Amniotic stem cell (primary cell): ENCODE results near the gene STXBP2.
"Not testable (repeated sequence)": the region's sequence is repeated elsewhere in the genome, so short reads cannot be mapped to it uniquely, and the experiment has no call there.

Experiments
- DNase-seq: peaks from one replicate; lab custom pipeline; 2025; lab: John Stamatoyannopoulos, UW

Gene STXBP2

DNA sequence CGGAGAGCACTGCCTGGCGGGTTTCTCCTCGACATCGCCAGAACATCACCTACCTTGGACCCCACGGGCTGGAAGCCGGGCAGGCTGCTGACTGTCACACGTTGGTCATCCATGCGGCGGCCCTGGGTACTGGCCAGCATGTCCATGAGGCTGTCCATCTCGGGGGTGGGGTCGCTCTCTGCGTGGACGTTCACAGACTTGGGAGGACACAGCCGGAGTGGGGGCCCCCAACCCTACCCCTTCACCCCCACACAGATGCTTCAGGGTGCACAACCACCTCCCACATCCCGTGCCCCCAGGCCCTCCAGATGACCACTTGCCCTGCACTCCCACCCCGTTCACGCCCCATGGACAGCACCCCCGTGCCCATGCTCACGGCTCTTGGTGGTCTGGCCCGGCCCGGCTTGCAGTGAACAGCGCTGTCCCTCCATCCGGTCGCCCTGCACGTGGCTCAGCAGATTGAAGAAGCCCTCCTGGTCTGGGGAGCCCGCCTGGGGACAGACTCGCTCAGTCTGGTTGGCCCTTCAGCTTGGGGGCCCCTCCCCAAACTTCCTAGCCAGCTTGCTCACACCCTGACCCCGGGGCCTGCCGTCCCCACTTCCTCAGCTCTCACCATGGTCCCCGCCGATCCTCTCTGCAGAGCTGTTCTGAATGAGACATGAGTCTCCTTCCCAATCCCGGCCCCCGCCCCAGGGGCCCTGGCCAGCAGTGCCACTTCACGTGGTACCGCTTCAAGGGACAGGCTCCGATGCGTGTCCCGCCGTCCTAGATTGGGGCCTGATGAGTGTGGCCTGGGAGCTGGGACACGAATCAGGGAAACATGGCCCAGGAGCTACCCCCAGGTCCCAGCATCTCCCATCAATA, 4.3 kb upstream of the STXBP2 start:
- DNase-seq, result no peak

DNA sequence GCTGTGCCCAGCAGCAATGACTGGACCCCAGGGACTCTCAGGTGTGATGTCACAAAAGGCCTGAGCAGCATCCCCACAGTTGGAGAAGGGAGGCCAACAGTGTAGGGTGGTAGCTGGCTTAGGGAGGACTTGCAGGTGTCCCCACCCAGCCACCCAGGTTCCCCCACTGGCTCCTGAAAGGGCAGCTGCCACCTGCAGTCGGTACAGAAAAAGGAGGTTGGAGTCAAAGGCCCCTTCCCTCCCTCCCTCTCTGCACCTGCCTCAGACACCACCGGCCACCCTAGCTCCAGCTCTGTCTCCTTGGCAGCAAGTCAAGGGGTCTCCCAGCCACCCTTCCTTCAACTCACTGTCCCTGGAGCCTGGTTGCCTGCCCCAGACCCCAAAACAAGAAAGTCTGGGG, 3.2 kb upstream of the STXBP2 start, which contains the start of gene PCP2:
Gene PCP2, minus strand, starts transcription at position 22 of the 400 bp plus-strand sequence. CDS start 262 bp downstream, outside the sequence.
- DNase-seq, result no peak

DNA sequence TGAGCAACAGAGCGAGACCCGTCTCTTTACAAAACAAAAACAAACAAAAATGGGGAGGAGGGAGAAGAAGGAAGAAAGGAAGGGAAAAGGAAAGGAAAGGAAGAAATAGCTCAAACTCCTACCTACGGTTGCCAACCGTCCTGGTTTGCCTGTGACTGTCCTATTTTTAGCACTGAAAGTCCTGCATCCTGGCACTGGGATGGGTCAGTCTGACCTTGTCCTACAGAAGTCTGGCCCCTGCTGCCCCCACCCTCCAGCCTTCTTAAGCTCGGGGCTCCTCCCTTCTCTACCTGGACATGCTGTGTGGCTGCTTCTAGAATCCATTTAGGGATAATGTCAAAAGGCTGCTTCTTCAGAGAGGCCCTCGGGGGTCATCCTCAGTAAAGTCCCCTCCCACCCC, 1.2 kb upstream of the STXBP2 start:
- no peak for DNase-seq

DNA sequence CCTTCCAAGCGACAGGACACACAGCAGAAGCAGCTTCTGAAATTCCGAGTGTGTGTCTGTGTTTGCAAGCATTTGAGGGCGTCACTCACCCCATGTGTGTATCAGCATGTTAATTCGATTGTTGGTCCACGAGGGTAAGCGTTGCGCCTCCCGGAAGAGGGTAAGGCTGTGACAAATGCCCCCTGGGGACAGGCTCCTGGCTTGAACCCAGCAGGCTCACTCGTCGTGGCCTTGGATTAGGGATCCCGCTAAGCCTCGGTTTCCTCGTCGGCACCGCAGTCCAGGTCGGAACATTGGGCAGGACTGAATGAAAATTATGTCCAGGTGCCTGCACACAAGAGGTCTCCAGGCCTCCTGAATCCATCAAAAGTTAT, 606 bp upstream of the STXBP2 start:
- DNase-seq, result no peak

DNA sequence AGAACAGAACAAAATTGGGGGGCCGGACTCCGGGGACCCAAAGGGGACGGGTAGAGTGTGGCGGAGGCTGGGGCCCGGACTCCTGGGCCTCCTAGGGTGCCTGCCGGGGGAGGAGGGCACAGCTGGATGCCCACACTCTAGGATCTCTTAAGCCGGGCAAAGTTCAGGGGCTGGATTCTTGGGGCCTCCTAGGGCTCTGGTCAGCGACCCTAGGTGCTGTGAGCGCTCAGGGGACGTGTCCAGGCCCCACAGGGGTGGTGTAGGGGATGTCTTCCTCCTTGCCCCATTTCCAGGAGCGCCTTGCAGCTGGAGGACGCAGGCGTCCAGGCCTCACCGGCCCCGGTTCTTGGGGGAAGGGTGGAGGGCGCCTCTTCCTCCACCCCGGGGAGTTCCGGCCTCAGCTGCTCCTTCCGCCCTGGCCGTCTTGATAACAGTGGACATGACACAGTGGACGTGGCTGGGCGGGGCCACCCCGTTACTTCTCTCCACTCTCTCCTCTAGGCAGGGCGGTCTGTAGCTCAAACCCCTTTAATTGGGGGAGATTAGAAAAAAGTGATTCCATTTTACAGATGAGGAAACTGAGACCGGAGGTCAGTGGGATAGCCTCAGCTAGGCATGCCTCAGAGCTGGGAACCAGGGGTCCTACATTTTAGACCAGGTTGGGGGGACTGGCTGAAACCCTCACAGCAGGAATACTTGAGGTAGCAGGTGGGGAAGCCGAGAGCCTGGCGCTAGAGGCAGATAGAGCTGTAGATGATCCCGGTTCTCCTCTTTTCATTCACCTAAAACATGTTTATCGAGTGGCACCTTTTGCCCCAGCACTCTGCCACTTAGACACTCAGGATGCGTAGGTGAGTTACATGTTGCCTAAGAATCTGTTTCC, 705 bp downstream of the STXBP2 start:
- no peak for DNase-seq

- DNase-seq, result no peak
These were observed 2.0 kb downstream of the STXBP2 start for GRCh38 chr19:7638802-7639465.

DNA sequence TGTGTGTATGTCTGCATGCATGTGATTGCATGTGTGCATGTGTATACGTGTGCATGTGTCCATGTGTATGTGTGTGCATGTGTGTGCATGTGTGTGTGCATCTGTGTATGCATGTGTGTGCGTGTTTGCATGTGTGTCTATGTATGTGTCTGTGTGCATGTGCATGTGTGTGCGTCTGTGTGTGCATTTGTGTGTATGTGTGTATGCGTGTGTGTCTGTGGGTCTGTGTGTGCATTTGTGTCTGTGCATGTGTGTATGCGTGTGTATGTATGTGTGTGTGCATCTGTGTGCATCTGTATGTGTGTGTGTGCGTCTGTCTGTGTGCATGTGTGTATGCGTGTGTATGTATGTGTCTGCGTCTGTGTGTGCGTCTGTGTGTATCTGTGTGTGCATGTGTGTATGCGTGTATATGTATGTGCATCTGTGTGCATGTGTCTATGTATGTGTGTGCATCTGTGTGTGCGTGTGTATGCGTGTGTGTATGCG, 3.0 kb downstream of the STXBP2 start:
- DNase-seq, result no peak

DNA sequence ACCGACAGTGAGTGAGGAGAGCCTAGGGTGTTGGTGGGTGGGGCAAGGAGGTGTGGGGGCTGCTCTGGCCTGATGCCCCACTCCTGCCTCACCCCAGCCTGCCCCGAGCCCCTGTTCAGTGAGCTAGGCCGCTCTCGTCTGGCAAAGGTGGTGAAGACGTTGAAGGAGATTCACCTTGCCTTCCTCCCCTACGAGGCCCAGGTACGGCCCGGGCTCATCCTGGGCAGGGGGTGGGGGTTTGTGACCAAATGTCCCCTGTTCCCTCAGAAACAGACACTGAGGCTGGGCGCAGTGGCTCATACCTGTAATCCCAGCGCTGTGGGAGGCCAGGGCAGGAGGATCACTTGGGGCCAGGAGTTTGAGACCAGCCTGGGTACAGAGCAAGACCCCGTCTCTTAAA, 3.9 kb downstream of the STXBP2 start:
- DNase-seq, result no peak

DNA sequence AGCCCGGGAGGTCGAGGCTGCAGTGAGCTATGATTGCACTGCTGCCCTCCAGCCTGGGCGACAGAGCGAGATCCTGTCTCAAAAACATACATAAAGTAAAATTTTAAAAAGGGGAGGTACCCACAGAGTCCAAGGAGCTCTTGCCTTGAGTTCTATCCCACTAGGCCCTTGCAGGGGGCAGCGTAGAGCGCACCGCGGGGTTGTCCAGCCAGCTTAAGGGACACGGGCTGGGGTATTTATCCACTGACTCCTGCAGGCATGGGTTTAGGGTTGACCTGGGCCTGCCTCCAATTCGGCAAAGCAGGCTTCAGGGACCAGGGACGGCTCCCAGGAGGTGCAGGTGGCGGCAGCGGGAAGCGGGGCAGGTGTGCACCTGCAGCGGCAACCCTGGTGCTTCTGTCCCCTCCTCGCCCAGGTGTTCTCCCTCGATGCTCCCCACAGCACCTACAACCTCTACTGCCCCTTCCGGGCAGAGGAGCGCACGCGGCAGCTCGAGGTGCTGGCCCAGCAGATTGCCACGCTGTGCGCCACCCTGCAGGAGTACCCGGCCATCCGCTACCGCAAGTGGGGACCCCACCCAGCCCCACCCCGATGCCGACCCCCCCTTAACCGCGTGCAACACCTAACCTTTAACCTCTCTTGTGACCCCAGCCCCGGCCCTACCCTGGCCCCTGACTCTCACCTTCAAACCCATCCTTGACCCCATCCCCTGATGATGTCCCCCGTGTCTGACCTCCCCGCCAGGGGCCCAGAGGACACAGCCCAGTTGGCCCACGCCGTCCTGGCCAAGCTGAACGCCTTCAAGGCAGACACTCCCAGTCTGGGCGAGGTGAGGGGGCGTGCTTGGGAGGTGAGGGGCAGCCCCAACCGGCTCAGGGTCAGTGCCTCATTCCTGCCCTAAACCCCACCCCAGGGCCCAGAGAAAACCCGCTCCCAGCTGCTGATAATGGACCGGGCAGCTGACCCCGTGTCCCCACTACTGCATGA, 4.7 kb downstream of the STXBP2 start:
- no peak for DNase-seq

DNA sequence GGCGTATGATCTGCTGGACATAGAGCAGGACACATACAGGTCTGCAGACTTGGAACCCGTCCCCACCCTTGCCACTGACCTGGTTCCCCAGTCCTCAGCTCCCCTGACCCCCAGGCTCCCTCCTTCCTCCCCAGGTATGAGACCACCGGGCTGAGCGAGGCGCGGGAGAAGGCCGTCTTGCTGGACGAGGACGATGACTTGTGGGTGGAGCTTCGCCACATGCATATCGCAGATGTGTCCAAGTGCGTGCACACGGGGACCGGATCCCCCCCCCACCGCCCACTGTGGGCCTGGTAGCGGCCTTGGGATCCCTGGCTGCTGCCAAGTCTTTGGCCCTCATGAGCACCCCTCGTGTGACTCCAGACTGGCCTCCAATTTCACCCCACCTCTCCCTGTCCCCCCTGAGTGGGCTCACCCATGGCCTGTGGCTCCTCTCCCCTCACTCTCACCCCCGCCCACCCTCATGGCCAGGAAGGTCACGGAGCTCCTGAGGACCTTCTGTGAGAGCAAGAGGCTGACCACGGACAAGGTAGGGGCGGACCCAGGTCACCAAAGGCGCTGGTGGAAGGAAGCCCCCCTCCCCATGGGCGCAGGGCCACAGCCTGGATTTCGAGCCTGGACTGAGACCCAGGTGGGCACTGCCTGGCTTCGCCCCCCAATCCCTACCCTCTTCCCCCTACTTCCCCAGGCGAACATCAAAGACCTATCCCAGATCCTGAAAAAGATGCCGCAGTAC, 5.6 kb downstream of the STXBP2 start:
- DNase-seq, result no peak

- no peak for DNase-seq
These were observed 6.1 kb downstream of the STXBP2 start for GRCh38 chr19:7643031-7643415.

DNA sequence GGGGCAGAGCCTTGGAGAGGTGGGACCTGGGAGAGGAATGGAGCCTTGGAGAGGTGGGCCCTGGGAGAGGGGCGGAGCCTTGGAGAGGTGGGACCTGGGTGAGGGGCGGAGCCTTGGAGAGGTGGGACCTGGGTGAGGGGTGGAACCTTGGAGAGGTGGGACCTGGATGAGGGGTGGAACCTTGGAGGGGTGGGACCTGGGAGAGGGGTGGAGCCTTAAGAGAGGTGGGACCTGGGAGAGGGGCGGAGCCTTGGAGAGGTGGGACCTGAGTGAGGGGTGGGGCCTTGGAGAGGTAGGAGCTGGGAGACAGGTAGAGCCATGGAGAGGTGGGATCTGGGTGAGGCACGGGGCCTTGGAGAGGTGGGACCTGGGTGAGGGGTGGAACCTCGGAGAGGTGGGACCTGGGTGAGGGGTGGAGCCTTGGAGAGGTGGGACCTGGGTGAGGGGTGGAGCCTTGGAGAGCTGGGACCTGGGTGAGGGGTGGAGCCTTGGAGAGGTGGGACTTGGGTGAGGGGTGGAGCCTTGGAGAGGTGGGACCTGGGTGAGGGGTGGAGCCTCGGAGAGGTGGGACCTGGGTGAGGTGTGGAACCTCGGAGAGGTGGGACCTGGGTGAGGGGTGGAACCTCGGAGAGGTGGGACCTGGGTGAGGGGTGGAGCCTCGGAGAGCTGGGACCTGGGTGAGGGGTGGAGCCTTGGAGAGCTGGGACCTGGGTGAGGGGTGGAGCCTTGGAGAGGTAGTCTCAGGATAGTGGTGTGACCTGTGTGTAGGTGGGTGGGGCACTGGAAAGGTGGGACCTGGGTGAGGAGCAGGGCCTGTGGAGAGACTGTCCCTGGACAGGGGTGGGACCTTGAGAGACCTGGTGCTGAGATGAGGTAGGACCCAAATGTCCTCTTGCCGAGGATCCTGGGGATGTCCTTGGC, 7.0 kb downstream of the STXBP2 start:
- not testable (repeated sequence) for DNase-seq

GRCh38 chr19:7644550-7644877, 7.6 kb downstream of the STXBP2 start:
- no peak for DNase-seq

GRCh38 chr19:7645163-7645562, 8.3 kb downstream of the STXBP2 start:
- no peak for DNase-seq

DNA sequence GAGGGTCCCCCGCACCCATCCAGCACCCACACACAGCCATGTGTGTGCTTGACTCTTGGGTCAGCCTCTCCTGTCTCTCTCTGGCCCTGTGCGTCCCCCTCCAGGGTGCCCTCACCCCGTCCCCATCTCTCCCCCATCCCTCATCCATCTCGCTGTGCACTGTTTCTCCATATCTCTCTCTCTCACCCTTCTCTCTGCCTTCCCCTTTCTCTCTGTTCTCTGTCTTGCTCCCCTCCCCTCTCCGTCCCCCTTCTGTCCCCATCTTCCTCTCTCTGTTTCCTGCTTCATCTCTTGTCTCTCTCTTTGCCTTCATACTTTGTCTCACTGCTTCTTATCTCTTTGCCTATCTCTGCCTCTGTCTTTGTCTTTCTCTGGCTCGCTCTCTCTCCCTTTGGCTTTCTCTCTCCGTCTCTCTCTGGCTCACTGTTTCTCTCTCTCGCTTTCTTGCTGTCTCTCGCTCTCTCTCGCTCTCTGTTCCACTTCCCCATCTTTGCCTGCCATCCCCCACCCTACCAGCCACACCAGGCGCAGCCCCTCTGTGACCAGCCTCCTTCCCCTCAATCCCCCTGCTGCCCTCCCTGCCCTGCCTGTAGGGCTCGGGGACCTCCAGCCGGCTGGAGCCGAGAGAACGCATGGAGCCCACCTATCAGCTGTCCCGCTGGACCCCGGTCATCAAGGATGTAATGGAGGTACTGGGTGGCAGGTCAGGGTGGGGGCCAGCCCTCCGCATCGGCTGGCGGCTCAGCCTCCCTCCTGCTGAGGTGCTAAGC, 8.9 kb downstream of the STXBP2 start:
- DNase-seq, result no peak

GRCh38 chr19:7646426-7646700, 9.5 kb downstream of the STXBP2 start:
- no peak for DNase-seq

GRCh38 chr19:7647156-7647555, 10.2 kb downstream of the STXBP2 start:
- no peak for DNase-seq

DNA sequence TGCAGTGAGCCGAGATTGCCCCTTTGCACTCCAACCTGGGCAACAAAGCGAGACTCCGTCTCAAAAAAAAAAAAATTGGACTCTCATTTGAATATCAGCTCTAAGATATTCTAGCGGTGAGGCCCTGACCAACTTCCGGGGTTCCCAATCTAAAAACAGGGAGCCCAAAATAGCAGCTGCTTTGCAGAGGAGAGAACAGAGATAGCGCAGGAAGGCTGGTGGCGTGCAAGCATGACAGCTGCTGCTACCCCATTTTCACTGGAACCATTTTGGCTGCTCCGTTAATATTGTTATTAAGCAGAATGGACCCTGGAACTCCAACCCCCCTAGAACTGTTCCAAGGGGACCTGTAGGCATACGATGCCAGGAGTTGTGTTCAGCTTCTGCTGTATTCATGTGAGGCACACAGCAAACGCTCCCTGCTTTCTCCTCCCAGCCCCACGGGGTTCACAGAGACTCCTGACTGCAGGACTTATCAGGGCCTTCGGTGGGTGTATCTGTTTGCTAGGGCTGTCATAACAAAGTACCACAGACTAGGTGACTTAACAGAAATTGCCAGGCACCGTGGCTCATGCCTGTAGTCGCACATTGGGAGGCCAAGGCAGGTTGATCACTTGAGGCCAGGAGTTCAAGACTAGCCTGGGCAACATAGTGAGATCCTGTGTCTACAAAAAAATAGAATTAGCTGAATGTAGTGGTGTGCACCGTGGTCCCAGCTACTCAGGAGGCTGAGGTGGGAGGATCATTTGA, 11.5 kb downstream of the STXBP2 start:
- no peak for DNase-seq
